Neural progenitor cell (in vitro differentiated cells): ENCODE measurements around the gene ZNF254. TPM values are rescaled to one million over a fixed set of nuclear protein-coding genes. Genes with fewer than 3 reads are reported as not detected.

Source experiments
- DNase-seq: peaks from one replicate; pipeline ENCODE4 v3.0.0-alpha.2; 2016; ENCODE audit warnings: low spot score
- H2AFZ ChIP-seq: fragments of 200-600 bp; sonication (generic); replicated peaks from 2 replicates; pipeline ENCODE4 v1.6.1; 2016; ENCODE audit warnings: antibody characterized with exemption
- H3F3A ChIP-seq: fragments of 200-600 bp; sonication (generic); 2 replicates; pipeline ENCODE4 v1.6.1; 2016; ENCODE audit warnings: antibody characterized with exemption, low read depth
- H3K27ac ChIP-seq: fragments of 200-600 bp; sonication (generic); 2 replicates; pipeline ENCODE4 v1.5.1; 2016; ENCODE audit warnings: mild to moderate bottlenecking
- H3K27me3 ChIP-seq: fragments of 200-600 bp; sonication (generic); 2 replicates; pipeline ENCODE4 v1.6.1; 2016; ENCODE audit warnings: mild to moderate bottlenecking, moderate library complexity
- H3K36me3 ChIP-seq: fragments of 200-600 bp; sonication (generic); 2 replicates; pipeline ENCODE4 v1.5.1; 2016
- H3K4me1 ChIP-seq: fragments of 200-600 bp; sonication (generic); 2 replicates; pipeline ENCODE4 v1.6.1; 2016; ENCODE audit warnings: mixed run types
- H3K4me2 ChIP-seq: fragments of 200-600 bp; sonication (generic); 2 replicates; pipeline ENCODE4 v1.6.1; 2016
- H3K4me3 ChIP-seq: fragments of 200-600 bp; sonication (generic); 2 replicates; pipeline ENCODE4 v1.5.1; 2016
- H3K79me2 ChIP-seq: fragments of 200-600 bp; sonication (generic); 2 replicates; pipeline ENCODE4 v1.6.1; 2016; ENCODE audit warnings: low read depth
- H3K9ac ChIP-seq: fragments of 200-600 bp; sonication (generic); 2 replicates; pipeline ENCODE4 v1.6.1; 2016
- H3K9me3 ChIP-seq: fragments of 200-600 bp; sonication (generic); 2 replicates; pipeline ENCODE4 v1.5.1; 2016; ENCODE audit warnings: low read depth
- H4K20me1 ChIP-seq: fragments of 200-600 bp; sonication (generic); 2 replicates; pipeline ENCODE4 v1.6.1; 2016; ENCODE audit warnings: low read depth
- H3K27ac Mint-ChIP-seq: 3 replicates; pipeline ENCODE4 v1.8.0; 2021; ENCODE audit warnings: mixed read lengths
- H3K27me3 Mint-ChIP-seq: 2 replicates; pipeline ENCODE4 v1.8.0; 2022; ENCODE audit warnings: low read depth, mild to moderate bottlenecking, inconsistent platforms, moderate library complexity, mixed read lengths; ENCODE audit not compliant: insufficient read depth
- H3K36me3 Mint-ChIP-seq: 3 replicates; pipeline ENCODE4 v1.8.0; 2021; ENCODE audit warnings: mixed read lengths
- H3K4me1 Mint-ChIP-seq: 3 replicates; pipeline ENCODE4 v1.8.0; 2021; ENCODE audit warnings: mixed read lengths
- H3K4me3 Mint-ChIP-seq: 3 replicates; pipeline ENCODE4 v1.8.0; 2021; ENCODE audit warnings: mild to moderate bottlenecking, moderate library complexity, mixed read lengths
- H3K9me3 Mint-ChIP-seq: 3 replicates; pipeline ENCODE4 v1.8.0; 2020; ENCODE audit warnings: mixed read lengths
- EZH2 ChIP-seq: fragments of 200-600 bp; sonication (generic); IDR thresholded peaks from 2 replicates; pipeline ENCODE4 v1.6.1; 2017; ENCODE audit warnings: antibody characterized with exemption, mild to moderate bottlenecking, moderate library complexity
- EZH2phosphoT487 ChIP-seq: fragments of 200-600 bp; sonication (generic); IDR thresholded peaks from 2 replicates; pipeline ENCODE4 v1.6.1; 2017; ENCODE audit warnings: antibody characterized with exemption
- total RNA-seq: library from RNA; depleted of rRNA; stranded (reverse); fragments of >200 nt; gene quantifications from 2 replicates; pipeline ENCODE4 v1.2.3, GENCODE V29; 2015; ENCODE audit warnings: low replicate concordance
- TF ChIP-seq, protein P1 (sequence below): fragments of 200-600 bp; sonication (generic); IDR thresholded peaks from 2 replicates; pipeline ENCODE4 v1.5.1; 2017; ENCODE audit warnings: antibody characterized with exemption, mild to moderate bottlenecking

ZNF254 gene
- total RNA-seq, 1 donor from 2014 or later = 85.5 TPM

- H3K36me3 ChIP-seq = no peaks in the 10 kb centered on the region
- no peaks in the 10 kb centered on the region for H3K4me1 ChIP-seq
- Mint-ChIP-seq H3K4me1 (no peaks in the 10 kb centered on the region), H3K27me3 (no peaks in the 10 kb centered on the region), H3K36me3 (peaks cover 53% of the 10 kb centered on the region), H3K4me3 (no peak overlapping the region), H3K9me3 (no peaks in the 10 kb centered on the region), H3K27ac (no peak overlapping the region)
- no peaks in the 10 kb centered on the region for H3K9me3 ChIP-seq
- no peaks in the 10 kb centered on the region for H3K27me3 ChIP-seq
- no peak overlapping the region for H3K27ac ChIP-seq
- no peak for DNase-seq
- H4K20me1 ChIP-seq = peaks cover 6% of the 10 kb centered on the region
- TF ChIP-seq, protein P1, sequence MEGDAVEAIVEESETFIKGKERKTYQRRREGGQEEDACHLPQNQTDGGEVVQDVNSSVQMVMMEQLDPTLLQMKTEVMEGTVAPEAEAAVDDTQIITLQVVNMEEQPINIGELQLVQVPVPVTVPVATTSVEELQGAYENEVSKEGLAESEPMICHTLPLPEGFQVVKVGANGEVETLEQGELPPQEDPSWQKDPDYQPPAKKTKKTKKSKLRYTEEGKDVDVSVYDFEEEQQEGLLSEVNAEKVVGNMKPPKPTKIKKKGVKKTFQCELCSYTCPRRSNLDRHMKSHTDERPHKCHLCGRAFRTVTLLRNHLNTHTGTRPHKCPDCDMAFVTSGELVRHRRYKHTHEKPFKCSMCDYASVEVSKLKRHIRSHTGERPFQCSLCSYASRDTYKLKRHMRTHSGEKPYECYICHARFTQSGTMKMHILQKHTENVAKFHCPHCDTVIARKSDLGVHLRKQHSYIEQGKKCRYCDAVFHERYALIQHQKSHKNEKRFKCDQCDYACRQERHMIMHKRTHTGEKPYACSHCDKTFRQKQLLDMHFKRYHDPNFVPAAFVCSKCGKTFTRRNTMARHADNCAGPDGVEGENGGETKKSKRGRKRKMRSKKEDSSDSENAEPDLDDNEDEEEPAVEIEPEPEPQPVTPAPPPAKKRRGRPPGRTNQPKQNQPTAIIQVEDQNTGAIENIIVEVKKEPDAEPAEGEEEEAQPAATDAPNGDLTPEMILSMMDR = no peak
- no peak for TF ChIP-seq EZH2phosphoT487
- no peak for TF ChIP-seq EZH2
- no peaks in the 10 kb centered on the region for H3K79me2 ChIP-seq
- no peak overlapping the region for H3K4me2 ChIP-seq
- no peak overlapping the region for H3K9ac ChIP-seq
- H3F3A ChIP-seq = no peaks in the 10 kb centered on the region
- H2AFZ ChIP-seq = no peak overlapping the region
- H3K4me3 ChIP-seq = no peak overlapping the region
Observed at GRCh38 chr19:24057144-24057543, 29.8 kb upstream of the ZNF254 start.

- no peak overlapping the region for H2AFZ ChIP-seq
- Mint-ChIP-seq H3K4me3 (no peak overlapping the region), H3K36me3 (peaks cover 46% of the 10 kb centered on the region), H3K27ac (no peak overlapping the region), H3K9me3 (no peaks in the 10 kb centered on the region), H3K27me3 (no peaks in the 10 kb centered on the region), H3K4me1 (no peaks in the 10 kb centered on the region)
- no peak overlapping the region for H3K4me2 ChIP-seq
- H3K27me3 ChIP-seq = no peaks in the 10 kb centered on the region
- DNase-seq = no peak
- H4K20me1 ChIP-seq = no peaks in the 10 kb centered on the region
- H3K36me3 ChIP-seq = no peaks in the 10 kb centered on the region
- H3F3A ChIP-seq = no peaks in the 10 kb centered on the region
- no peak for TF ChIP-seq EZH2phosphoT487
- TF ChIP-seq EZH2 = no peak
- TF ChIP-seq, protein P1 = no peak
- no peak overlapping the region for H3K27ac ChIP-seq
- H3K79me2 ChIP-seq = no peaks in the 10 kb centered on the region
- H3K9me3 ChIP-seq = no peaks in the 10 kb centered on the region
- no peaks in the 10 kb centered on the region for H3K4me1 ChIP-seq
- H3K4me3 ChIP-seq = no peak overlapping the region
- H3K9ac ChIP-seq = no peak overlapping the region
Observed at GRCh38 chr19:24059563-24060295, 27.3 kb upstream of the ZNF254 start.

DNA sequence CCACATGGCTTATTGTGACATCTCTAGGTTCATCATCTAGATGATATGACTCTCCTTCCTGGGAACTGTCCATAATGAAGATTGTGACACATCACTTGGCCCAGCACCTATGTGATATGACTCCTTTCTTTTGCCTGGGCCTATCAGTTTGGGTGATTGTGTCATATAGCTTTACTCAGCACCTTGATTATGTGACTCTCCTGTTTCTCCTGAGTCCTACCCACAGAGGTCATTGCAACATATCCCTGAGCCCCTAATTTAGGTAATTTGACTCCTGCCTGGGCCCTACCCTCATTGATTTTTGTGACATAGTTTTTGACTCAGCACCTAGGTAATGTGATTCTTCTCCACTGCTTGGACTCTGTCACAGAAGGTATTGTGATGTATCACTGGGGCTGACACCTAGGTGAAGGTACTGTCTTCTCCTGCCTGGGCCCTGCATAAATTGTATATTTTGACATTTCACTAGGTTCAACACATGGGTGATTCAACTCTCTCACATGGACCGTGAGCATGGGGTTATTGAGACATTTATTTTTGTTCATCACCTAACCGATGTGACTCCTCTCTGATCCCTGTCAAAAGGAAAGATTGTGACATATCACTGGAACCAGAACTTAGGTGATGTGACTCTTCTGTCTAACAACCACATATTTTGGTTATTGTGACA is 26.2 kb upstream of the ZNF254 start:
- H3K36me3 ChIP-seq = no peaks in the 10 kb centered on the region
- no peak overlapping the region for H3K27ac ChIP-seq
- TF ChIP-seq, protein P1 = no peak
- no peak for TF ChIP-seq EZH2
- H4K20me1 ChIP-seq = no peaks in the 10 kb centered on the region
- Mint-ChIP-seq H3K27ac (no peak overlapping the region), H3K36me3 (peaks cover 51% of the 10 kb centered on the region), H3K4me1 (no peaks in the 10 kb centered on the region), H3K4me3 (no peak overlapping the region), H3K27me3 (no peaks in the 10 kb centered on the region), H3K9me3 (no peaks in the 10 kb centered on the region)
- H3K27me3 ChIP-seq = no peaks in the 10 kb centered on the region
- H2AFZ ChIP-seq = no peak overlapping the region
- no peak overlapping the region for H3K4me3 ChIP-seq
- H3K9me3 ChIP-seq = no peaks in the 10 kb centered on the region
- no peak for DNase-seq
- no peaks in the 10 kb centered on the region for H3K79me2 ChIP-seq
- H3K4me2 ChIP-seq = no peak overlapping the region
- no peaks in the 10 kb centered on the region for H3F3A ChIP-seq
- H3K9ac ChIP-seq = no peak overlapping the region
- H3K4me1 ChIP-seq = no peaks in the 10 kb centered on the region
